ENCODE measurements around the gene GPC5.

- no peak for TF ChIP-seq EZH2 (IDR thresholded peaks at IDR 0.05; ENCODE audit: borderline replicate concordance, low read length)
- no peak for TF ChIP-seq CTCF (IDR thresholded peaks at IDR 0.05; ENCODE audit: low read length)
Measured at GRCh38 chr13:91878491-91878890, 480.1 kb downstream of the GPC5 start.

Measured in OCI-LY1 (cell line).